ENCODE measurements around the gene NARF. TPM values are rescaled to one million over a fixed set of nuclear protein-coding genes. Genes with fewer than 3 reads are reported as not detected.
A peak's percentile ranks its signal among the peaks of the same experiment; 100 is the strongest.
"Not testable (repeated sequence)": the region's sequence is repeated elsewhere in the genome, so short reads cannot be mapped to it uniquely, and the experiment has no call there.

The NARF gene
- total and polyA plus RNA-seq, 4 donors, result 34.4 to 162 (median 60.9) TPM

DNA sequence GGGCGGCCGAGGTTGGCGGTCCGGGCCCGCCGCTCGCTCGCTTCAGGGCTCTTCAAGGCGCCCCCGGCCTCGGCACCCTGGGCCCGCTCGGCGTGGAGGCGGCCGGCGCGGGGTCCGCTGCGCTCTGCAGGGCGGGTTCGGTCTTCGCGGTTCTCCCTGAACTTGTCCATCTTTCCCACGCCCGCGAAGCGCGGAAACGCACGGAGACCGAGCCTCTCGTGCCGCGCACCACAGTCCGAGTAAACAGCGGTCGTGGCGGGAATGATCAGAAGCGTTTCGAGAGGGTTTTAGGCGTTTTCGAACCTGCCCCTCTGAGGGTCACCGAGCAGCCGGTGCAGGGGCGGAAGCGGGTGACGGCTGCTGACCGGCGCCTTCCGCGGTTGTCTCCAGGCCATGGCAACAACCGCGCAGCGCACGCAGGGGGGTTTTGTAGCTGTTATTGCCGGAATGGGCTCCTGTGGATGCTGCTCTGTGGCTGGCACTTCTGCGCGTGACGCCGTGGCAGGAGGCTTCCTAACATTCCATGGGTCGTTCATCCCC lies 414 bp downstream of the NARF start:
- intact Hi-C loops (cut with DNase I), result loop anchor here in 1 of 2 donors (2.0 to 10.0 kb wide), 2 partner anchors 30 to 96 kb away; no protein-coding TSS in a partner anchor
- 0 to 1% methylated on average over 62 of the region's 62 CpGs for WGBS, 2 donors
- H3K27ac ChIP-seq (ENCODE audit: low read depth in 1 of 2, low read length in 2 of 2), result peak overlapping the region in 1 of 2 donors; percentile 41

DNA sequence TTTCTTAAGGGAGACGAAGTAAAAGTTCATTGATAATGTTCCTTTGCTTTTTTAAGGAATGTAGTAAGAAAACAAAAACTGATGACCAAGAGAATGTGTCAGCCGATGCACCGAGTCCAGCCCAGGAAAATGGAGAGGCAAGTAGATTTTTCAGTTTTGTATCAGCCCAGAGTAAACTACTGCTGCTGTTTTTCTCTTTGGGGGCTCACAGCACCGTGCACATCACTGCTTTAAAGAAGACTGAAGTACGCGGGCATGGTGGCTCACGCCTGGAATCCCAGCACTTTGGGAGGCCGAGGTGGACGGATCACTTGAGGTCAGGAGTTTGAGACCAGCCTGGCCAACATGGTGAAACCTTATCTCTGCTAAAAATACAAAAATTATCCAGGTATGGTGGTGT lies 1.4 kb downstream of the NARF start:
- intact Hi-C loops (cut with DNase I), result loop anchor here in 1 of 2 donors (2.0 to 10.0 kb wide), 2 partner anchors 29 to 95 kb away; no protein-coding TSS in a partner anchor
- not testable (repeated sequence) for ATAC-seq (ENCODE audit: low FRiP score); H3K4me3 ChIP-seq (ENCODE audit: low read length in 2 of 2); H3K27ac ChIP-seq (ENCODE audit: low read depth in 1 of 2, low read length in 2 of 2); H3K9me3 ChIP-seq (ENCODE audit: control insufficient read depth, low read length); H3K36me3 ChIP-seq (ENCODE audit: control insufficient read depth in 1 of 2, insufficient read depth in 2 of 2, low read length in 1 of 2); H3K4me1 ChIP-seq (ENCODE audit: control insufficient read depth in 1 of 2, insufficient read depth in 2 of 2, low read length in 2 of 2); H3K27me3 ChIP-seq (ENCODE audit: control insufficient read depth in 1 of 2, insufficient read depth in 2 of 2, low read length in 1 of 2)
- WGBS, 2 donors, result 93 to 94% methylated on average over 9 of the region's 9 CpGs
- peak in 1 of 2 donors; percentile 5 for DNase-seq

More for the DNA sequence above, 414 bp downstream of the NARF start:
- Histone ChIP-seq H3K4me3 (ENCODE audit: low read length in 2 of 2) (peak overlapping the region; percentile 64 to 85), H3K4me1 (ENCODE audit: control insufficient read depth in 1 of 2, insufficient read depth in 2 of 2, low read length in 2 of 2) (peaks cover 0 to 2% of the 10 kb centered on the region in 2 donors), H3K36me3 (ENCODE audit: control insufficient read depth in 1 of 2, insufficient read depth in 2 of 2, low read length in 1 of 2) (no peaks in the 10 kb centered on the region), H3K9me3 (ENCODE audit: control insufficient read depth, low read length) (no peaks in the 10 kb centered on the region), H3K27me3 (ENCODE audit: control insufficient read depth in 1 of 2, insufficient read depth in 2 of 2, low read length in 1 of 2) (no peaks in the 10 kb centered on the region)
- peak; percentile 56 for ATAC-seq (ENCODE audit: low FRiP score)
- peak; percentile 74 to 82 for DNase-seq

DNA sequence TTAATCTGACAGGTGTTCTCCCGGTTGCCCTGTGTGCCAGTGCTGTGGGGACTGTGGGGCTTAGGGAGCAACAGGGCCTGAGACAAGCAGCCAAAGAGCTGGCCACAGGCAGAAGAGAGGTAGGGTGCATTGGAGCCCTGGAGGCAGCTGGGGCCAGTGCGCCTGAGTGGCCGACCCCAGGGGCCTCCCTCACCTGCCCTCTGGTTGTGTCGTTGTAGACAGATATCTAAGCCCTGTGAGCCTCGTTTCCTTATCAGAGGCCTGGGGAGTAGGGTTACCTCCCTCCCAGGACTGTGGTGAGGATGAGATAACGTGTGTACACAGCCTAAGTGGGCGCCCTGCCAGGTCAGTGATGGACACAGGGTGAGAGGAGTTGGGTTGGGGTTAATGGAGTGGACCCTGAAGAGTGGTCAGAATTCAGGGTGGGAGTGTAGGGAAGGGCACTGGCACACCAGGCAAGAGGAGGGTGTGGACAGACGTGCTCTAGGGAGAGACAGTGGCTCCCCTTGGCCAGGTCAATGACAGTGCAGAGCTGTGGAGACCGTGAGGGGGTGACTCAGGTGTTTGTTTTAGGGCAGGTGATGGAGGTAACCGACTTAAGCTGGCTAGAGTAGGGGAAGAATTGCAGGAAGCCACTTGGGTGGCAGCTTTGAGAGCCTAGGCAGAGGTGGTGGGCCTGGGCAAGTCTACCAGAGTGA lies 3.4 kb downstream of the NARF start:
- no peak overlapping the region for H3K4me3 ChIP-seq (ENCODE audit: low read length in 2 of 2)

DNA sequence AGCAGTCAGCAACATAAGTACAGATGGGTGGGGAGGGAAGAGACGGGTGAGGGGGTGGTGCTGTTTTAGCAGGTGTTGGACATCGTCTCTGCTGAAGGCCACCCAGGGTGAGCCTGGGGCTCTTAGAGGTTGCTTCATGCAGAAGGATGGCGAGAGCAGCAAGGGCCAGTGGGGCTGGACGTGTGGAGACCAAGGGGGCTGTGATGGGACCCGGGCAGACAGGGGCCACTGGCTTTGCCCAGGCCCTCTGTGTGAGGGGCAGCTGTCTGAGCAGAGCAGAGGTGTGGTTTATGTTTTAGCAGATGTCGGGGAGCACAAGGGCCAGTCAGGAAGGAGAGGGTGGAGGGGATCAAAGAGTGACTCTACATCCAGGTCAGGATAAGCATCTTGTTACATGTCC lies 4.8 kb downstream of the NARF start:
- DNase-seq (no peak), ATAC-seq (ENCODE audit: low FRiP score) (no peak)
- intact Hi-C loops (cut with DNase I), result no loop called here
- Histone ChIP-seq H3K9me3 (ENCODE audit: control insufficient read depth, low read length) (no peaks in the 10 kb centered on the region), H3K4me3 (ENCODE audit: low read length in 2 of 2) (no peak overlapping the region), H3K27ac (ENCODE audit: low read depth in 1 of 2, low read length in 2 of 2) (peak overlapping the region in 1 of 2 donors; percentile 14), H3K27me3 (ENCODE audit: control insufficient read depth in 1 of 2, insufficient read depth in 2 of 2, low read length in 1 of 2) (no peaks in the 10 kb centered on the region), H3K4me1 (ENCODE audit: control insufficient read depth in 1 of 2, insufficient read depth in 2 of 2, low read length in 2 of 2) (no peaks in the 10 kb centered on the region), H3K36me3 (ENCODE audit: control insufficient read depth in 1 of 2, insufficient read depth in 2 of 2, low read length in 1 of 2) (peaks cover 0 to 3% of the 10 kb centered on the region in 2 donors)
- WGBS, 2 donors, result 85 to 88% methylated on average over 6 of the region's 6 CpGs

More for the DNA sequence above, 3.4 kb downstream of the NARF start:
- Histone ChIP-seq H3K27me3 (ENCODE audit: control insufficient read depth in 1 of 2, insufficient read depth in 2 of 2, low read length in 1 of 2) (no peaks in the 10 kb centered on the region), H3K27ac (ENCODE audit: low read depth in 1 of 2, low read length in 2 of 2) (no peak overlapping the region), H3K36me3 (ENCODE audit: control insufficient read depth in 1 of 2, insufficient read depth in 2 of 2, low read length in 1 of 2) (peaks cover 0 to 3% of the 10 kb centered on the region in 2 donors), H3K4me1 (ENCODE audit: control insufficient read depth in 1 of 2, insufficient read depth in 2 of 2, low read length in 2 of 2) (peaks cover 0 to 2% of the 10 kb centered on the region in 2 donors), H3K9me3 (ENCODE audit: control insufficient read depth, low read length) (no peaks in the 10 kb centered on the region)
- DNase-seq (no peak), ATAC-seq (ENCODE audit: low FRiP score) (no peak)
- intact Hi-C loops (cut with DNase I), result no loop called here
- 76 to 82% methylated on average over 10 of the region's 10 CpGs for WGBS, 2 donors

DNA sequence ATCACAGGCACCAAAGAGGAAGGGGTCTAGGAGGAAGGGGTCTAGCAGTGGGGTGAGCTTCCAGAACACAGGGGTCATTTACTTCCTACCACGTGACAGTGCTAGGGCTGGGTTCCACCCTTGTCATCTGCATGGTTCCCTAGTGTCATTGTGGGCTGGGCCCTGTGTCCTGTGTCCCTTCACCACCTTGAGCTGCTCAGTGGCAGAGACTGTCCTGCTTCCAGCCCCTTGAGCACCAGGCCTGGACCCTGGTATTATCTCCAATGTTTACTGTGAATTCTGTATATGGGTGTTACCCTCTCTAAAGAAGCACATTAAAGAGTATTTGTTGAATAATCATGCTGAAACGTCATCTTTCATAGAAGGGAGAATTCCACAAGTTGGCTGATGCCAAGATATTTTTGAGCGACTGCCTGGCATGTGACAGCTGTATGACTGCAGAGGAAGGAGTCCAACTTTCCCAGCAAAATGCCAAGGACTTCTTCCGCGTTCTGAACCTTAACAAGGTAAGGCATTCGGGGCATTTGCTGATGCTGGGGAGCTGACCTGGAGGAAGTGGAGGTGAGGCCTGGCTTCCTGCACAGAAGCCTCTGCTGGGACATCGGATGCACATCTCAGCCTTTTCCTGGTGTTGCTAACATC lies 5.5 kb downstream of the NARF start:
- Histone ChIP-seq H3K9me3 (ENCODE audit: control insufficient read depth, low read length) (no peaks in the 10 kb centered on the region), H3K36me3 (ENCODE audit: control insufficient read depth in 1 of 2, insufficient read depth in 2 of 2, low read length in 1 of 2) (peaks cover 0 to 5% of the 10 kb centered on the region in 2 donors), H3K27me3 (ENCODE audit: control insufficient read depth in 1 of 2, insufficient read depth in 2 of 2, low read length in 1 of 2) (no peaks in the 10 kb centered on the region), H3K4me1 (ENCODE audit: control insufficient read depth in 1 of 2, insufficient read depth in 2 of 2, low read length in 2 of 2) (no peaks in the 10 kb centered on the region), H3K4me3 (ENCODE audit: low read length in 2 of 2) (no peak overlapping the region), H3K27ac (ENCODE audit: low read depth in 1 of 2, low read length in 2 of 2) (peak overlapping the region in 1 of 2 donors; percentile 14)
- WGBS, 2 donors, result 19 to 21% methylated on average over 7 of the region's 7 CpGs
- no peak for DNase-seq
- intact Hi-C loops (cut with DNase I), result no loop called here
- peak; percentile 44 for ATAC-seq (ENCODE audit: low FRiP score)

DNA sequence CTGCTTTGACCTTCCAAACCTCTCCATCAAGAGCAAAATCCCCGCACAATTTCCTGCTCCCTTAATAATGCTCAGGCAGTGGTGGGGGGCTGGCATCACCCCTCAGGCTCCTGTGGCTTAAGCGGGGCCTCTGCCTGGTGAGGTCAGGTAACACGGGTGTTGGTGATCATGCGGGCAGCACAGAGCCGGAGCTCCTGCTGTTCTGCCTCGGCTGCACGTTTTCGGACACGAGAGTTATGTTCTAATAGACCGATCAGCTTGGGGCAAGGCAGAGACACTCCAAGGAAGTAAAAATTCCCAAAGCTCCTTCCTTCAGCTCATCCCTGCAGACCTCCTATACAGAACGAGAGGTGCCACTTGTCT lies 6.0 kb downstream of the NARF start:
- Histone ChIP-seq H3K27me3 (ENCODE audit: control insufficient read depth in 1 of 2, insufficient read depth in 2 of 2, low read length in 1 of 2) (no peaks in the 10 kb centered on the region), H3K9me3 (ENCODE audit: control insufficient read depth, low read length) (no peaks in the 10 kb centered on the region), H3K4me1 (ENCODE audit: control insufficient read depth in 1 of 2, insufficient read depth in 2 of 2, low read length in 2 of 2) (no peaks in the 10 kb centered on the region), H3K36me3 (ENCODE audit: control insufficient read depth in 1 of 2, insufficient read depth in 2 of 2, low read length in 1 of 2) (peaks cover 0 to 5% of the 10 kb centered on the region in 2 donors), H3K27ac (ENCODE audit: low read depth in 1 of 2, low read length in 2 of 2) (no peak overlapping the region), H3K4me3 (ENCODE audit: low read length in 2 of 2) (no peak overlapping the region)
- ATAC-seq (ENCODE audit: low FRiP score) (no peak), DNase-seq (no peak)
- intact Hi-C loops (cut with DNase I), result no loop called here
- WGBS, 2 donors, result 90 to 91% methylated on average over 11 of the region's 11 CpGs

DNA sequence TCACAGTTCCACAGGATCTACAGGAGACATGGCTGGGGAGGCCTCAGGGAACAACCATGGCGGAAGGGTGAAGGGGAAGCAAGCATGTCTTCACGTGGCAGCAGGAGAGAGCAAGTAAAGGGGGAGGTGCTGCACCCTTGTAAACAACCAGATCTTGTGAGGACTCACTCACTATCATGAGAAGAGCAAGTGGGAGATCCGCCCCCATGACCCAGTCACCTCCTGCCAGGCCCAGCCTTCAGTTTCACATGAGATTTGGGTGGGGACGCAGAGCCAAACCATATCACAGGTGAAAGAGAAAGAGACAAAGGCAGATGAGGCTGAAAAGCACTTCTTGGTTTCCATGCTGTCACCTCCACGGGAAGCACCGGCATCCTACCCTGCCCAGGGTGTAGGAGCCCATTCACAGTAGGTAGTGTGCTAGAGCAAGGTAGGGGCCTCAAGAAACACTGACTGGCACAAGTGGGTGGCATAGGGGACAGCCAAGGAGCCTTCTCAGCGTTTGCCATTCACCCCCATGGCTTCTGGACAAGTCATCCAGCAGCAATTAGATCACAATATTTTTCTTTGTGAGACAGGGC lies 6.6 kb downstream of the NARF start:
- Histone ChIP-seq H3K27ac (ENCODE audit: low read depth in 1 of 2, low read length in 2 of 2) (no peak overlapping the region), H3K36me3 (ENCODE audit: control insufficient read depth in 1 of 2, insufficient read depth in 2 of 2, low read length in 1 of 2) (peaks cover 0 to 5% of the 10 kb centered on the region in 2 donors), H3K4me1 (ENCODE audit: control insufficient read depth in 1 of 2, insufficient read depth in 2 of 2, low read length in 2 of 2) (no peaks in the 10 kb centered on the region), H3K9me3 (ENCODE audit: control insufficient read depth, low read length) (no peaks in the 10 kb centered on the region), H3K27me3 (ENCODE audit: control insufficient read depth in 1 of 2, insufficient read depth in 2 of 2, low read length in 1 of 2) (no peaks in the 10 kb centered on the region), H3K4me3 (ENCODE audit: low read length in 2 of 2) (no peak overlapping the region)
- intact Hi-C loops (cut with DNase I), result no loop called here
- ATAC-seq (ENCODE audit: low FRiP score) (no peak), DNase-seq (no peak)
- 89% methylated on average over 7 of the region's 7 CpGs for WGBS, 2 donors

DNA sequence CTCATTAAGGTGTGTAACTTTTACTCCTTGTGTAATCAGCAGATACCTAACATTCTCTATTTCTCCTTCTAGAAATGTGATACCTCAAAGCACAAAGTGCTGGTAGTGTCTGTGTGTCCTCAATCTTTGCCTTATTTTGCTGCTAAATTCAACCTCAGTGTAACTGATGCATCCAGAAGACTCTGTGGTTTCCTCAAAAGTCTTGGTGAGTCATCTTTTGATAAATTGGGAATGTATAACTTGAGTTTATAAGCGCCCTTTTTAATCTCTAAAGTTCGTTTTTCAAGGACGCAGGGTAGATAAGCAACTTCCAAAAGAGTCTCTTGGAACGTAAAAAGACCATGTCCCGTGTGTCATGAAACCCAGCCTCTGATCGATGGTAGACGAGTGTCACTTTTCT lies 10.2 kb downstream of the NARF start:
- no peaks in the 10 kb centered on the region for H3K27me3 ChIP-seq (ENCODE audit: control insufficient read depth in 1 of 2, insufficient read depth in 2 of 2, low read length in 1 of 2)
- H3K4me1 ChIP-seq (ENCODE audit: control insufficient read depth in 1 of 2, insufficient read depth in 2 of 2, low read length in 2 of 2), result no peaks in the 10 kb centered on the region
- intact Hi-C loops (cut with DNase I), result no loop called here
- H3K4me3 ChIP-seq (ENCODE audit: low read length in 2 of 2), result no peak overlapping the region
- no peak overlapping the region for H3K27ac ChIP-seq (ENCODE audit: low read depth in 1 of 2, low read length in 2 of 2)
- ATAC-seq (ENCODE audit: low FRiP score) (no peak), DNase-seq (no peak)
- H3K36me3 ChIP-seq (ENCODE audit: control insufficient read depth in 1 of 2, insufficient read depth in 2 of 2, low read length in 1 of 2), result peaks cover 0 to 5% of the 10 kb centered on the region in 2 donors
- WGBS, 2 donors, result 84 to 89% methylated on average over 7 of the region's 7 CpGs
- no peaks in the 10 kb centered on the region for H3K9me3 ChIP-seq (ENCODE audit: control insufficient read depth, low read length)
